Mucosa of stomach (tissue), 1 donor: ENCODE measurements around the gene LAMB3.
"Not testable (repeated sequence)": the region's sequence is repeated elsewhere in the genome, so short reads cannot be mapped to it uniquely, and the experiment has no call there.

ENCODE experiments used
- H3K27me3 ChIP-seq: one replicate; pipeline ENCODE4 v1.7.0; 2013; ENCODE audit warnings: mild to moderate bottlenecking, low read length; ENCODE audit not compliant: control insufficient read depth, insufficient read depth
- H3K36me3 ChIP-seq: one replicate; pipeline ENCODE4 v1.7.0; 2013; ENCODE audit warnings: low read length; ENCODE audit not compliant: control insufficient read depth, insufficient read depth
- H3K4me1 ChIP-seq: one replicate; pipeline ENCODE4 v1.7.0; 2013; ENCODE audit warnings: mild to moderate bottlenecking, low read length; ENCODE audit not compliant: control insufficient read depth, insufficient read depth
- H3K4me3 ChIP-seq: one replicate; pipeline ENCODE4 v1.7.0; 2013; ENCODE audit warnings: low read length
- H3K9ac ChIP-seq: one replicate; pipeline ENCODE4 v1.7.0; 2013; ENCODE audit warnings: mild to moderate bottlenecking, low read length, moderate library complexity
- H3K9me3 ChIP-seq: one replicate; pipeline ENCODE4 v1.7.0; 2013; ENCODE audit warnings: mild to moderate bottlenecking, low read length, moderate library complexity; ENCODE audit not compliant: control insufficient read depth
- donor health status: Pancreatic carcinoma.

The LAMB3 gene

GRCh38 chr1:209652121-209652735 lies at the start of gene LAMB3:
TSS of gene LAMB3 (minus strand) at chr1:209652425. CDS start at chr1:209650944, 1,481 bp downstream.
- Histone ChIP-seq H3K4me3 (peak within 1 kb of the TSS; percentile 62), H3K9me3 (no peaks in the 10 kb centered on the region), H3K4me1 (peaks cover 84% of the 10 kb centered on the region), H3K27me3 (no peaks in the 10 kb centered on the region), H3K36me3 (no peaks in the 10 kb centered on the region), H3K9ac (peak within 1 kb of the TSS; percentile 96)

DNA sequence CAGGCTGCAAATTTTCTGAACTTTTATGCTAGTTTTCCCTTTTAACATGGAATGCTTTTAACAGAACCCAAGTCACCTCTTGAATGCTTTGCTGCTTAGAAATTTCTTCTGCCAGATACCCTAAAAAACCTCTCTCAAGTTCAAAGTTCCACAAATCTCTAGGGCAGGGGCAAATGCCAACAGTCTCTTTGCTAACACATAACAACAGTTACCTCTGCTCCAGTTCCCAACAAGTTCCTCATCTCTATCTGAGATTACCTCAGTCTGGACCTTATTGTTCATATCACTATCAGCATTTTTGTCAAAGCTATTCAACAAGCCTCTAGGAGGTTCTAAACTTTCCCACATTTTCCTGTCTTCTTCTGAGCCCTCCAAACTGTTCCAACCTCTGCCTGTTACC lies 48.5 kb upstream of the LAMB3 start:
- not testable (repeated sequence) for H3K27me3 ChIP-seq, H3K9me3 ChIP-seq, H3K4me3 ChIP-seq, H3K4me1 ChIP-seq, H3K9ac ChIP-seq, H3K36me3 ChIP-seq

GRCh38 chr1:209697126-209697525 lies 44.9 kb upstream of the LAMB3 start:
- Histone ChIP-seq H3K9me3 (no peaks in the 10 kb centered on the region), H3K36me3 (no peaks in the 10 kb centered on the region), H3K4me3 (no peak overlapping the region), H3K4me1 (peaks cover 10% of the 10 kb centered on the region), H3K9ac (no peak overlapping the region), H3K27me3 (no peaks in the 10 kb centered on the region)

DNA sequence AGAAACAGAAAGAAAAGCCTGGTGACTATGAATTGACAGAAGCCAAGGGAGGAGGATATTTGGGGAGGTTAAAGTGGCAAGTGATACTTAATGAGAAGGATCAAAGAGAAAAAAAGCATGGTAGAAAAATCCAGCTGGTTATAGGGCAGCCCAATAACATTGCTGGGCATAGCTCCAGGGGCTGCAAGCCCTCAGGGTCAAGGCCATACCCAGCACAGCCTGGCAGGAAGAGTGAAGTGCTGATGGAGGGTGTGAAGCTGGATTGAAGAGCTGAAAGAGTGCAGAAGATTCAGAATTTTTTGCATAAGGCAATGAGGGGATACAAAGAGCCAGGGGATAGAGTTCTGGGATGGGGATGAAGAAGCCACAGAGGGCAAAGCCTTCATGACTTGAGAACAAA lies 44.4 kb upstream of the LAMB3 start:
- no peaks in the 10 kb centered on the region for H3K9me3 ChIP-seq
- H3K4me1 ChIP-seq = peaks cover 10% of the 10 kb centered on the region
- H3K36me3 ChIP-seq = no peaks in the 10 kb centered on the region
- no peak overlapping the region for H3K9ac ChIP-seq
- H3K4me3 ChIP-seq = no peak overlapping the region
- no peaks in the 10 kb centered on the region for H3K27me3 ChIP-seq

- Histone ChIP-seq H3K4me1 (peaks cover 20% of the 10 kb centered on the region), H3K4me3 (no peak overlapping the region), H3K36me3 (no peaks in the 10 kb centered on the region), H3K9me3 (no peaks in the 10 kb centered on the region), H3K9ac (peak overlapping the region; percentile 23), H3K27me3 (no peaks in the 10 kb centered on the region)
Observed at GRCh38 chr1:209692745-209693504, 40.7 kb upstream of the LAMB3 start.

DNA sequence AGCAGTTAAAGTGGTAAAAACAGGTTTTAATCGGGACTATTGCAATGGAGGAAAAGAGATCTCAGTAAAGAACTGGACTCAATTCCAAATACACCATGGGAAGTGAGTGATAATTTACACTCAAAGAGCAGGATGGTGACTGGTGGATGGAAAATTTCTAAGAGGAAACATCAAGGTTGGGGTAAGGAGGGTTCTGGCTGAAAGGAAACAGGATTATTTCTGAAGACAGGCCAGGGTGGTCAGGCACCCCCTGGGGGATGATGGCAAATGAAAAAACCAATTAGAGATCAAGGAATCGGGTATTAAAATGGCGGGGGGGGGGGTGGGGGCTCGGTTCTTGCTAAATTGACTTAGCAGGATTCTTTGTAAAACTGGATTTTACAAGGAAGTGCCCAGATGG lies 40.1 kb upstream of the LAMB3 start:
- no peaks in the 10 kb centered on the region for H3K9me3 ChIP-seq
- H3K27me3 ChIP-seq = no peaks in the 10 kb centered on the region
- peaks cover 17% of the 10 kb centered on the region for H3K4me1 ChIP-seq
- H3K36me3 ChIP-seq = no peaks in the 10 kb centered on the region
- no peak overlapping the region for H3K9ac ChIP-seq
- no peak overlapping the region for H3K4me3 ChIP-seq

GRCh38 chr1:209691237-209691636 lies 39.0 kb upstream of the LAMB3 start:
- H3K36me3 ChIP-seq = no peaks in the 10 kb centered on the region
- no peak overlapping the region for H3K9ac ChIP-seq
- no peak overlapping the region for H3K4me3 ChIP-seq
- peaks cover 13% of the 10 kb centered on the region for H3K4me1 ChIP-seq
- no peaks in the 10 kb centered on the region for H3K9me3 ChIP-seq
- H3K27me3 ChIP-seq = no peaks in the 10 kb centered on the region

- Histone ChIP-seq H3K9me3 (no peaks in the 10 kb centered on the region), H3K4me1 (peaks cover 16% of the 10 kb centered on the region), H3K36me3 (no peaks in the 10 kb centered on the region), H3K4me3 (no peak overlapping the region), H3K27me3 (no peaks in the 10 kb centered on the region), H3K9ac (no peak overlapping the region)
Observed at GRCh38 chr1:209689477-209689876, 37.3 kb upstream of the LAMB3 start.

DNA sequence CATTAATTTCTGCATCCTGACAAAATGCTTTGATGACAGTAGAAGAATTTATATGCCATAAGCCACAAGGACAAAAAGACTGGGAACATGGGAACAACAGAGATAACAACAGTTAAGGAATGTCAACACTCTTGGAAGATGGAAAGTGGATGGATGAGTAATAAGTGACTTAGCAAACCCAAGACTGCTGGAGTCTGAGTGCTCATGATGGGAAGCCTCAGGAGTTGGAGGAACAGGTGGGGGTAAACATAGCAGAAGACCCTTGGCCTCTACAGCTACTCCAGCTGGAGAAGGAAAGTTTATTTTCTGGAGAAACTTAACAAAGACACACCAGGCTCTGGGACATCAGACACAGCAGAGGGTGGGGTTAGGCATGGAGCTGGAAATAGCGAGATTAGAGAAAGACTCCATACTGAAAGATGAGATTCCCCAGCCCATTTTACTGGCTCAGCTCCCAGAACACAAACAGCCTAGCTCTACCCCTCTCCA lies 36.6 kb upstream of the LAMB3 start:
- H3K9me3 ChIP-seq = no peaks in the 10 kb centered on the region
- no peaks in the 10 kb centered on the region for H3K27me3 ChIP-seq
- H3K36me3 ChIP-seq = no peaks in the 10 kb centered on the region
- no peak overlapping the region for H3K4me3 ChIP-seq
- no peak overlapping the region for H3K9ac ChIP-seq
- H3K4me1 ChIP-seq = peaks cover 16% of the 10 kb centered on the region

GRCh38 chr1:209686322-209686721 lies 34.1 kb upstream of the LAMB3 start:
- no peak overlapping the region for H3K9ac ChIP-seq
- H3K4me1 ChIP-seq = peaks cover 13% of the 10 kb centered on the region
- no peaks in the 10 kb centered on the region for H3K9me3 ChIP-seq
- H3K36me3 ChIP-seq = no peaks in the 10 kb centered on the region
- no peak overlapping the region for H3K4me3 ChIP-seq
- peaks cover 6% of the 10 kb centered on the region for H3K27me3 ChIP-seq

GRCh38 chr1:209685821-209686220 lies 33.6 kb upstream of the LAMB3 start:
- Histone ChIP-seq H3K9me3 (no peaks in the 10 kb centered on the region), H3K9ac (no peak overlapping the region), H3K4me3 (no peak overlapping the region), H3K27me3 (peaks cover 7% of the 10 kb centered on the region), H3K36me3 (no peaks in the 10 kb centered on the region), H3K4me1 (peaks cover 13% of the 10 kb centered on the region)

DNA sequence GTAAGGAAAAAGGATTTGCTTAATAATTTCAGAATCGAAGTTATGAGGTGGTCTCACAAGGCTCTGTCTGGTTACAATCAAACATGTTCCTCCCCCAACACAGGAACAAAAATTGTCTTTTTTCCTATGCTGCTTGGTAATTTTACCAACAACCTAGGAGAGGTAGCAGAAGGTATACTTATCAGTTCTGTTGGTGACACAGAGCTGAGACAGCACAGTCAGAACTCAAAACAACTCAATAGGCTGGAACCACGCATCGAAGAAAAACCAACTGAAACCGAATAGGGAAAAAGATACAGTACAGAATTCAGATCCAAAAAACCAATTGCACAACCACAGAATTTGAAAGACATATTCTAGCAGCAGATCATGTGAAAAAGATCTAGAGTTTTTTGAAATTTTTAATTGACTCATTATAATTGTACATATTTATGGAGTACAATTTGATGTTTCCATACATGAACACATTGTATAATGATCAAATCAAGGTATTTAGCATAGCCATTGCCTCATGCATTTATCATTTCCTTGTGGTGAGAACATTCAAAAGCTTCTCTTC lies 26.8 kb upstream of the LAMB3 start:
- Histone ChIP-seq H3K9me3 (no peaks in the 10 kb centered on the region), H3K36me3 (no peaks in the 10 kb centered on the region), H3K4me1 (peaks cover 19% of the 10 kb centered on the region), H3K4me3 (no peak overlapping the region), H3K9ac (no peak overlapping the region), H3K27me3 (peaks cover 7% of the 10 kb centered on the region)
